HG02840 (cell line): ENCODE data around the gene SLC39A3.

Experiments
- ATAC-seq: cut with Tn5 transposase; IDR thresholded peaks from one replicate; pipeline ENCODE4 v1.9.1; 2021; ENCODE audit warnings: mild to moderate bottlenecking, moderate library complexity, moderate number of reproducible peaks; ENCODE audit not compliant: unreplicated experiment, low FRiP score

SLC39A3 gene

GRCh38 chr19:2711172-2711874 is 28.5 kb downstream of the SLC39A3 start:
- ATAC-seq: no peak

GRCh38 chr19:2706251-2706650 is 33.6 kb downstream of the SLC39A3 start:
- no peak for ATAC-seq

- ATAC-seq: no peak
Observed at GRCh38 chr19:2703691-2704216, 36.1 kb downstream of the SLC39A3 start.

- no peak for ATAC-seq
Observed at GRCh38 chr19:2703077-2703437, 36.8 kb downstream of the SLC39A3 start.

GRCh38 chr19:2702170-2703076 is 37.4 kb downstream of the SLC39A3 start, which contains the start of gene GNG7:
GNG7 (minus strand) TSS chr19:2702694; CDS start chr19:2520688, 182,006 bp downstream.
- ATAC-seq: no peak

GRCh38 chr19:2701361-2702169 is 38.3 kb downstream of the SLC39A3 start:
- ATAC-seq: no peak

- ATAC-seq: no peak
Observed at GRCh38 chr19:2700660-2701360, 39.0 kb downstream of the SLC39A3 start.

GRCh38 chr19:2699413-2700140 is 40.2 kb downstream of the SLC39A3 start:
- ATAC-seq: no peak

- no peak for ATAC-seq
Observed at GRCh38 chr19:2694196-2694595, 45.6 kb downstream of the SLC39A3 start.

- no peak for ATAC-seq
Observed at GRCh38 chr19:2693492-2694160, 46.2 kb downstream of the SLC39A3 start.

- ATAC-seq: no peak
Observed at GRCh38 chr19:2691951-2692350, 47.9 kb downstream of the SLC39A3 start.

GRCh38 chr19:2690856-2691255 is 49.0 kb downstream of the SLC39A3 start:
- no peak for ATAC-seq

- no peak for ATAC-seq
Observed at GRCh38 chr19:2686360-2686759, 53.5 kb downstream of the SLC39A3 start.

GRCh38 chr19:2685204-2685704 is 54.6 kb downstream of the SLC39A3 start:
- ATAC-seq: no peak

- no peak for ATAC-seq
Observed at GRCh38 chr19:2683430-2684003, 56.3 kb downstream of the SLC39A3 start.
